AG10803 (cell line): ENCODE results near the gene ITGB3BP.

Experiments used
- DNase-seq: peaks from one replicate; pipeline ENCODE4 v3.0.0; 2010; ENCODE audit warnings: low read depth
- H3K4me3 ChIP-seq: 2 replicates; pipeline ENCODE4 v1.5.1; 2011; ENCODE audit warnings: mild to moderate bottlenecking, low read length, control low read depth
- CTCF ChIP-seq: conservative IDR thresholded peaks from 2 replicates; pipeline ENCODE4 v1.5.1; 2011; ENCODE audit warnings: mild to moderate bottlenecking, low read length, control low read depth, inconsistent platforms

ITGB3BP gene

GRCh38 chr1:63454269-63454668 is 68.8 kb downstream of the ITGB3BP start:
- peak; percentile 43 for TF ChIP-seq CTCF
- DNase-seq: peak; percentile 45
- no peak overlapping the region for H3K4me3 ChIP-seq

- DNase-seq: no peak
- H3K4me3 ChIP-seq: no peak overlapping the region
- TF ChIP-seq CTCF: no peak
Measured at GRCh38 chr1:63453232-63453631, 69.8 kb downstream of the ITGB3BP start.

GRCh38 chr1:63450416-63450815 is 72.6 kb downstream of the ITGB3BP start:
- DNase-seq: no peak
- TF ChIP-seq CTCF: no peak

GRCh38 chr1:63448731-63449246 is 74.2 kb downstream of the ITGB3BP start:
- peak; percentile 58 for DNase-seq
- H3K4me3 ChIP-seq: no peak overlapping the region
- TF ChIP-seq CTCF: no peak

More at GRCh38 chr1:63450416-63450815, 72.6 kb downstream of the ITGB3BP start:
- no peak overlapping the region for H3K4me3 ChIP-seq

- TF ChIP-seq CTCF: no peak
- peak; percentile 35 for DNase-seq
- H3K4me3 ChIP-seq: no peak overlapping the region
Measured at GRCh38 chr1:63442141-63442475, 80.9 kb downstream of the ITGB3BP start.

- TF ChIP-seq CTCF: no peak
- peak; percentile 83 for DNase-seq
- H3K4me3 ChIP-seq: no peak overlapping the region
Measured at GRCh38 chr1:63435161-63435560, 87.9 kb downstream of the ITGB3BP start.

- H3K4me3 ChIP-seq: no peak overlapping the region
- DNase-seq: no peak
- no peak for TF ChIP-seq CTCF
Measured at GRCh38 chr1:63429281-63429680, 93.7 kb downstream of the ITGB3BP start.
